DLD1 (cell line): ENCODE measurements around the gene ITGA4.
"Not testable (repeated sequence)": the region's sequence is repeated elsewhere in the genome, so short reads cannot be mapped to it uniquely, and the experiment has no call there.

Source experiments
- in situ Hi-C: cut with HindIII; loops from 2 replicates; pipeline ENCODE4 v1.10.0; 2017; ENCODE audit warnings: low sequenced_read_pairs

Gene ITGA4

DNA sequence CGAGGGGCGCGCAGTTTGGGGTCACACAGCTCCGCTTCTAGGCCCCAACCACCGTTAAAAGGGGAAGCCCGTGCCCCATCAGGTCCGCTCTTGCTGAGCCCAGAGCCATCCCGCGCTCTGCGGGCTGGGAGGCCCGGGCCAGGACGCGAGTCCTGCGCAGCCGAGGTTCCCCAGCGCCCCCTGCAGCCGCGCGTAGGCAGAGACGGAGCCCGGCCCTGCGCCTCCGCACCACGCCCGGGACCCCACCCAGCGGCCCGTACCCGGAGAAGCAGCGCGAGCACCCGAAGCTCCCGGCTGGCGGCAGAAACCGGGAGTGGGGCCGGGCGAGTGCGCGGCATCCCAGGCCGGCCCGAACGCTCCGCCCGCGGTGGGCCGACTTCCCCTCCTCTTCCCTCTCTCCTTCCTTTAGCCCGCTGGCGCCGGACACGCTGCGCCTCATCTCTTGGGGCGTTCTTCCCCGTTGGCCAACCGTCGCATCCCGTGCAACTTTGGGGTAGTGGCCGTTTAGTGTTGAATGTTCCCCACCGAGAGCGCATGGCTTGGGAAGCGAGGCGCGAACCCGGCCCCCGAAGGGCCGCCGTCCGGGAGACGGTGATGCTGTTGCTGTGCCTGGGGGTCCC is at the start of gene ITGA4:
ITGA4 (plus strand) TSS at position 266 of the 620 bp plus-strand sequence; CDS start at position 535, 269 bp downstream.
- in situ Hi-C loops = loop anchor here (25.0 kb wide), 1 partner anchor 345 kb away; no protein-coding TSS in a partner anchor

DNA sequence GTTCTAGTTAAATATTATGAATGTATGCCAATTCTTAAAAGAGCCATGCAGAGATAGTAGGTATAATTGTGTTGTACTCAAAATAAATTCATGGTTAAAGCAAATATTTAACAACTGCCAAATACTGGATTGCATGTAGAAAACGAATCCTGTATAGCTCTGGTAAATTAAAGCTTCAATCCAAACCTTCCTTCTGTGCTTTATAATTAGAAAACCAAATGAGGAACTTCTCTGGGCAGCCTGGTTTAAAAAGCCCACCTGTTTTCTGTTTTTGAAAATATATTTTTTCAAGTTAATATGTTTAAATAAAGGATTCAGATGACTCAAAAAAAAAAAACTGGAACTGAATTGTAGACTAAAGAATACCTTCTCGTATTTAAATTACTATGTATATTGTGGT is 48.3 kb upstream of the ITGA4 start:
- in situ Hi-C loops = no loop called here

DNA sequence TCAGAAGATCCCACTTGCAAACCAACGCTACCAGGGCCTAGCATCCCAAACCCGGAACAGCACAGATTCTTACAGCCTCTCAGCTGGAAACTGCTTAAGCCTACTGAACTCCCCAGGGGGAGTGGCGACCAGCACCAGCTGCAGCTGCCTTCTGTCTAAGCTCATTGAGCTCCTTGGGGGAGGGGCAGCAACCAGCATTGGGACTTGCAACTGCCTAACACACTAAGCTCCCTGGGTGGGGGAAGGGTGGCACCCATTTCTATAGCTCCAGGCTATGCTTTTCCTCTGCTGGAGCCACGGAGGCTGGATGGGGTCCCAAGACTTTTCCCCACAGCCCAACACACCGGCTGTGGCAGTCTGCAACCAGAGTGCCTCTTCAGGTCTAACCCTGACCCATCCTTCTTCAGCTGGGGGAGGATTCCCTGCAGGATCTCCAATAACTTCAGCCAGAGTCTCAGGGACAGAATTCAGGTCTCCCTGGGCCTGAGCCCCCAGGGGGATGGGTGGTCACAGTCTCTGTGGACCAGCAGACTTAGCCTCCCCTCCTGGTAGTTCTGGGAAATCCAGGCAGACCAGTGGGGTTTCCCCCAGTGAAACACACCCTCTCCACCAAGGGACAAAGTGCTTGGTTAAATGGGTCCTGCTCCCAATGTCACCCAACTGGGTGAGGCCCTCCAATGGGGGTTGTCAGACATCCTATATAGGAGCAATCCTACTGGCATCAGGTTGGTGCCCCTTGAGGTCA is 45.9 kb upstream of the ITGA4 start:
- in situ Hi-C loops = no loop called here

DNA sequence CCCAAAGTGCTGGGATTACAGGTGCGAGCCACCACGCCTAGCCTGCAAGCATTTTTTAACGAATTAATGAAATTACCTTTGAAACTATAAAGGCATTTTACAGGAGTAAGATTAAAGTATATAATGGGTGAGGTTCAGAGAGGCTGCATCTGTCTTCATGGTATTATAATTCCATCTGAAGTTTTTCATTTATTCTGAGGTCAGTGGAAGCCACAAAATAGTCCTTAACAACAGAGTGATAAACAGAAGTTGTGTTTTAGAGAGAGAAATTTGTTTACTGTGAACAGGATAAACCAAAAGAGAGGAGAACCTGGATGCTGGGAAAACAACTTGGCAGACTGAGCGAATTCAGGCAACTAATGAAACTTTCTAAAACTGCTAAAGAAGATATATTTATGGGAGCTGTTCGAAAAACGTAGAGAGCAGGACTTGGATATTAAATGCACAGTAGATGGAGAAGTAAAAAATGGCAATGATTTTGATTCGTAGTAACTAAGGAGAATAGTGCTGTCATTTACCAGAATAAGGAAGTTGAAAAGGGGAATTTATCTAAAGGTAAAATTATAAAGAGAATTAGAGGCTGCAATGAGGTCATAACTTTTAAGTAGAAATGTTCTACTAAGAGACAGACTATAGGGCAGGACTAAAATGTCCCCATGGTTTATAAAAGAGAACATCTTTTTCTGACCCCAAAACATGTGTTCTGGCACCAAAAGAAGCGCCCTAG is 37.9 kb upstream of the ITGA4 start:
- in situ Hi-C loops = no loop called here

DNA sequence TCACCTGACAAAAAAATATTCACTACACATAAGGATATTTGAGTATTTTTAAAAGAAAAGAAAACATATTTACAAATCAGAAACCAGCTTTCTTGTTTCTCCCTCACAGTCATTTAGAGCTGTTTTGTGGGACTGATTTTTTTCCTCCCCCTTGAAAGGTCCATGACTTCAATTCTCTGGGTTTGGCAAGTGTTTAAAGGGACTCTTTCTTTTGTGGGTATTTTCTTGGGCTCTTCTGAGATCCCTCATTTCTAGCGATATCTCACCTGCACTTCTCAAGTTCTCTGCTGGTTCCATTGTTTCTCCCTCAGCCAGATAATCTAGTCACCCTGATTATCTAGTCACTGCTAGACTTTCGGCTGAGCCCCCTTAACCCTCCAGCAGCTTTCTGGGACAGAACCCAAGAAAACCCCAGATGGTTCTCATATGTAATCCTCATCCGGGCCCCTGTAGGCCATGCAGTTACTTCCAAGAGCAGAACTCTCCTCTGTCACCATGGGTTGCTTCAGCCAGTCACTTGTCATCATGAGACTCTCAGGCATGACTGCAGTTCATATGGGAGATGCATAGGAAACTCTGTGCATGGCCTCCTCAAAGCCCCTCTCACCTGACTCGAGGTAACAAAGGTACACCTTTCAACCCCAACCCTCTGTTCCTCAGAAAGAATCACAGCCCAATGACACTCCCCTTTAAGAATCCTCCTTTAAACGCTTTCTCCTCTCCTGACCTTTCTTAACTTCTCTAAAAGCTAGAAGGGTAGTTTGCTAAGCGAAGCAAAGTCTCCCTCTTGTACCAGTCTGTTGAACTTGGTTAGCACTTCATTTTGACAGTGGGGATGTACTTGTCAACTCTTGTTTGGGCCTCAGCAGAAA is 36.7 kb upstream of the ITGA4 start:
- in situ Hi-C loops = no loop called here

DNA sequence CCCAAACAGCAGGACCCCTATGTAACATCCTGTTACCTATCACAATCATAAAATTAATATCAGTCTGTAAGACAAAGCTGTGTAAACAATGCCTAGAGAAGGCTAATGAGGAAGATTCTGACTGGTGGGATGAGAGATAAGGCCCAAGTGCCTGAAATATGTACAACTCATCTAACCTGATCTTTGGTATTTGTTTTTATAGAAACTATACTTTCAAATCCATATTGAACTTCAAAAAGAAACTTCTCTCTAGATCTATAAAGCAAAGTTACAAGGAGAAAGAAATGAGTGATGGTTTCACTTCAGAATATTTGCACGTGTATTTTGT is 36.1 kb upstream of the ITGA4 start:
- in situ Hi-C loops = no loop called here

DNA sequence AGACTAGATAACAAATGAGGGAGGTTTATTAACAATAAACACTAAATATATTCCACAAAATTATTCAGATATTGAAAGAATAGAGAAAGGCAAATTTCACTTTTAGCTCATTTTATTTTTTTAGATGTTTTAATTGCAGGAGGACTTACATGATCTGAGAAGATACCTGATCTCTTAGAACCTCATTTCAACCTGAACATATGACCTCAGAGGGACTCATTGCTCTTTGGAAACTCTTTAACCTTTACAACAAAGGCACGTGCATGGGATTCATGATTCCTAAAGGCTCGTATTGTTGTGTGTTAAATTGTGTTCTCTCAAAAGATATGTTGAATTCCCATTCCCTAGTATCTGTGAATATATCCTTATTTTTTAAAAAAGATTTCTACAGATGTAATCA is 35.7 kb upstream of the ITGA4 start:
- in situ Hi-C loops = no loop called here

DNA sequence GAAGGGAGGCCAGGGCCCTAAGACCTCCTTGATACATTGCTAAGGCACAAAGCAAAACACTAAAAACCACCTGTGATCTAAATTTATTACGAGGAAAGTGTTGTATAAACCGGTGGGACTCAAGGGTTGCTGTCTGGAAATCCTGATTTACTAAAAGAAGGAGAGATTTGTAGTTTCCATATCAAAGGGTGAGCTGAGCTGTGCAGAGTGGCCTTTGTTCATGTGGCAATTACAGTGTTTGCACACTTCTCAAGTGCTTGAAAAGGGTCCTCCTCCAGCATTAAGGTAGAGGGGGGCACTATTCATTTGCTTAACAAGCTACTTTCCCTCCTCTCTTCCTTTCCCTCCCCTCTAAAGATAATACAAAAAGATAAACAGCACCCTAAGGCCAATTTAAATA is 30.5 kb upstream of the ITGA4 start:
- in situ Hi-C loops = no loop called here

DNA sequence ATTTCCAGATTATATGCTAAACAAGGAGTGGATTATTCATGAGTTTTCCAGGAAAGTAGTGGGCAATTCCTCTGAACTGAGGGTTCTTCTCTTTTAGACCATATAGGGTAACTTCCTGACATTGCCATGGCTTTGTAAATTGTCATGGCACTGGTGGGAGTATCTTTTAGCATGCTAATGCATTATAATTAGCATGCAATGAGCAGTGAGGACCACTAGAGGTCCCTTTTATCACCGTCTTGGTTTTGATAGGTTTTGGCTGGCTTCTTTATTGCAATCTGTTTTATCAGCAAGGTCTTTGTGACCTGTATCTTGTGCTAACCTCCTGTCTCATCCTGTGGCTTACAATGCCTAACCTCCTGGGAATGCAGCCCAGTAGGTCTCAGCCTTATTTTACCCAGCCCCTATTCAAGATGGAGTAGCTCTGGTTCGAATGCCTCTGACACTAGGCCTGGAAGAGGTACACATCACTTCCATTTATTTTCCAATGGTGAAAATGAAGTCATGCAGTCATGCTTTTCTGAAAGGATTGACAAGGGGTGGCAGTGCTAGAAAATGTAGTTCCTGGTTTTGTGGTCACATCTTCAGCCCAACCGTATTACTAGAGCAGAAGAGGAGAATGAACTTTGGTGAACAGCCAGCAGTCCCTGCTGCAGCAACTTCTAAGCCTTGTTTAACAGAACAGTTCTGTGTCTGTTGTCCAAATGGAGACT is 26.6 kb upstream of the ITGA4 start:
- in situ Hi-C loops = no loop called here

DNA sequence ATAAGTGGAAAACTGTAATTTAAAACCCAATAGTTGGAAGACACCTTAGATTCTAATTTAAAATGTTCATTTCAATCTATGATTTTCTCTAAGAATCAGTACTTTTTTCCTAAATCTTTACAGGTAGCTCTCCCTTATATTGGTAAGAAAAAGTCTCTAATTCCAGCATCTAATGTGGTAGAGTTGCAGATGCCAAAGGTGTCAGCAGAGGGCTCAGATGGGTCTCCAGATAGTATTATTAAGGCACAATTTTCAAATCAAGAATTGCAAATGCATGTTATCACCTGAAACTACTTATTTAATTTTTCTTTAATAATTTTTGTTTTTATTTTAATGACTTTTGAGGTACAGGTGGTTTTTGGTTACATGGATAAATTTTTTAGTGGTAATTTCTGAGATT is 25.5 kb upstream of the ITGA4 start:
- in situ Hi-C loops = no loop called here

DNA sequence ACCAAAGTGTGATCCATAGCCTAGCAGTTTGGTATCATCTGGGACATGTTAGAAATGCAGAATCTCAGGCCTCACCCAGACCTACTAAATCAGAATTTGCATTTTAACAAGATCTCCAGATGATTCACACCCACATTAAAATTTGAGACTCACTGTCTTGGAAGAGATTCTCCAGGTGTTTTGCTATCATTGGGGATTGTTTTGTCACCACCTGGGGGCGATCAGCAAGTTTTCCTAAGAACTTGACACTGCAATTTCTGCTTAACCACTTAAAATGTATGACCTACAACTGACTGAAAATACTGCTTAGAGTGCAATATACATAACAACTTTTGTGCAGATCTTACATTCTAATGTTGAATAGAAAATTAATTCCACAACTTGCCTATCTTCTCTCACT is 18.9 kb upstream of the ITGA4 start:
- in situ Hi-C loops = no loop called here

DNA sequence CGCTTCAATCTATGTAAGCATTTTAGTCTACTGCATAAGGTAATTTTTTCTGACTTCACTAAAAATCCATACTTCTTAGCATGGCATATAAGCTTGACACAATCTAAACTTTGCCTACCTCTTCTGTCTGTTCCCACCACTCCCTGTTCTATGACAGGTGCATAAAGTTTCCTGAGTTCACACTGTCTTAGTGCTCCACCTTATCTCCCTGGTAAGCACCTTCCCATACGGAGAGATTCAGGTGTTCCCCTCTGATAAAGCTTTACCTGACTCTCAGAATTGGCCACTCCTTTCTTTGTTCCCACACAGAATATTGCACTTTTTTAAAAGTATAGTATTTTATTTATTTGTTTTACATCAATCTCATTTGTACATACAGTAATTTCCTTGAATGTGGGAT is 16.8 kb upstream of the ITGA4 start:
- in situ Hi-C loops = no loop called here

DNA sequence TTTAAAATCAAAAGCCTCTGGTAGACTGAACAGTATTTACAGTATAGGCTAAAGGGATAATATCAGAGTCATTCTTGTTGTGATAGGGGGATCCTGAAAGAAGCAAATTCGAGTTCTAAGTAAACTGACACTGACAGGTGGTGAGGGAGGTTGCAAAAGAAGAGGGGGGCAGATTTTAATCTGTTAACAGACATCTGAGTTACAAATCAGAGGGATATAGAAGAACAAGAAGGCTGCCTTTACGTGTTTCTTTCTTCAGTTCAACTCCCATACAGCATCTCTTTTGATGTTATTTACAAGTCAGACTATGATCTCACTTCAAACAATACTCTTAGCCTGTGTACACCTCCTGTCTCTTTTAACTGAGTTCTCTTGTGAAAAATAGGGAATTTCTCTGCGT is 16.3 kb upstream of the ITGA4 start:
- in situ Hi-C loops = no loop called here

DNA sequence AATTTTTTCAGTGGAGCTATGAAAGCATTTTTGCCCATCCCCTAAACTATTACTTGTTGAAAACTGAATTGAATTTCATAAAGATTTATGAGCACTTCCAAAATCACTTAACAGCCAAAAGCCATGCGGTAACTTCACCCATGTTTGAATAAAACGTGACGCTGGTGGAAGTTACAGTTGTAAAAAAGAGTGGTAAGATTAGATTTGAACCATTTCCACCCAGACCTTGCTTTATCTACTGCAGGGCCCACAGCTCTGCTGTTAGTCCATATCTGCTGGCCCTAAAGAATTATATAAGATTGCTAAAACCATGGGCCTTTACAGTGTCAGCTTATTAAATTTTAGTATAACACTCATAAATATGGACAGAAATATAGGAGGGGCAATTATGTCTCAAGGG is 15.5 kb upstream of the ITGA4 start:
- in situ Hi-C loops = no loop called here

DNA sequence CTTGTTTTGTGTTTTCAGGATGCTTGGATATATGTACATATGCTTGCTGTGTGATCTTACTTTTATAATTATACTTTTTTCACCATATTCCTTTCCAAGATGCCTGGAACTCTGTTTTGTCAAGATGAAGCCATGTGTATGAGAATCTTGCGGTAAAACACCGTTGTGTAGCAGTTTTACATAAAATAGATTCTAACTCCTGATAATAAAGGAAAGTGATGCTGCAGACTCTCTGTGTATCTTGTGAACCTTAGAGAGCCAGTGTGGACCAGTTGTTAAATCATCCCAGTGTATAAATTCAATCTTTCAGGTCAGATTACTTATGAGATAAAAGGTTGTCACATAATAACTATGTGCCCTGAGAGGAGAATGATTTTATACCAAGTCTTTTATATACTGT is 12.5 kb upstream of the ITGA4 start:
- in situ Hi-C loops = no loop called here

DNA sequence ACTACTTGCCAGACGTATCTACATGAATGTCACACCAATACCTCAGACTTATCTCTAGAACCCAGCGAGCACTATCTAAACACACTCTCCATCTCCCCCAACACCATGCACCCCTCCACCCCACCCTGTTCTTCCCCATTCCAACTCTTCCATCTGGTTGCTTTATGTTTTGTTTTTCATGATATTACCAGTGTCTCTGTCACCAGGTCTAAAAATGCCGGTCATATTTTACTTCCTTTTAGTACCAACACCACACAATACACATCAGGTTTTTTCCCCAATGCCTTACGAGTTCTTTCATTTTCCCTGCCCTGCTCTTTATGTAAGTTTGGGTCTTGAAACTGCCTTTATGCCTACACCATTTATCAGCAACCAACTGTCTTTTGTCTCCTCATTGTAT is 10.2 kb upstream of the ITGA4 start:
- in situ Hi-C loops = no loop called here

DNA sequence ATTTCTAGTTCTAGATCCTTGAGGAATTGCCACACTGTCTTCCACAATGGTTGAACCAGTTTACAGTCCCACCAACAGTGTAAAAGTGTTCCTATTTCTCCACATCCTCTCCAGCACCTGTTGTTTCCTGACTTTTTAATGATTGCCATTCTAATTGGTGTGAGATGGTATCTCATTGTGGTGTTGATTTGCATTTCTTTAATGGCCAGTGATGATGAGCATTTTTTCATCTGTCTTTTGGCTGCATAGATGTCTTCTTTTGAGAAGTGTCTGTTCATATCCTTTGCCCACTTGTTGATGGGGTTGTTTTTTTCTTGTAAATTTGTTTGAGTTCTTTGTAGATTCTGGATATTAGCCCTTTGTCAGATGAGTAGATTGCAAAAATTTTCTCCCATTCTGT is 7.9 kb upstream of the ITGA4 start:
- in situ Hi-C loops = not testable (repeated sequence)

DNA sequence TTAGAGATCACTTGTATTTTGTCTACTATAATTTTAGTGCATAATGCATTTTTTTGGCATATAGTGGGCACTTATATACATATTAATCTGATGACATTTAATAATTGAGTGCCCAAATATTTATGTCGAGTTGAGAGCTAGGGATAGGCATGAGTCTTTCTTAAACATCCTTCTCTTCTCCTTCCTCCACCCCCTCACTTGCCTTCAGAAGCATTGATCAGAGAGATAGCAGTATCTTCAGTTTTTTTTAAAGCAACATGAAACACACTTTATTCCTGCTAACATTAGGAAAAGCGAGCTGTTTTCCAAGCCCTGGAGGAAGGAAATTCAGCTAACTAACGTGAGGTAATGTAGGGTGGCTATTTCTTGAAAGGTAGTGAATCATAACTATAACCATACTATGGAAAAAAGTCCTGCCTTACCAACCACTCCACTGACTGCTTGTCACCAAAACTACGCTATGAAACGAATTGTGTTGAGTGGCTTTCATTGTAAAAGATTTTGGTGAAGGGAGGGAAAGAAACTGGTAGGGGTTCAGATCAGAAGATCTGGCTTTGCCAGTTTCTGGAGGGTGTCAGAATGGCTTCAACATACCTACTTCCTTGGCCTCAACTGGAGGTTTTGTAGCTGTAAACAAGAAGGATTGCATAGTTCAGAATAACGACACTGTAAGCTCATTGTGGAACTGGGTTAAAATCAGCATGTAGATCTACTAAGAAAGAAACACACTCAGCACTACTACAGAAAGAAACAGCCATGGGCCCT is 2.3 kb upstream of the ITGA4 start:
- in situ Hi-C loops = loop anchor here (25.0 kb wide), 1 partner anchor 343 kb away; no protein-coding TSS in a partner anchor

DNA sequence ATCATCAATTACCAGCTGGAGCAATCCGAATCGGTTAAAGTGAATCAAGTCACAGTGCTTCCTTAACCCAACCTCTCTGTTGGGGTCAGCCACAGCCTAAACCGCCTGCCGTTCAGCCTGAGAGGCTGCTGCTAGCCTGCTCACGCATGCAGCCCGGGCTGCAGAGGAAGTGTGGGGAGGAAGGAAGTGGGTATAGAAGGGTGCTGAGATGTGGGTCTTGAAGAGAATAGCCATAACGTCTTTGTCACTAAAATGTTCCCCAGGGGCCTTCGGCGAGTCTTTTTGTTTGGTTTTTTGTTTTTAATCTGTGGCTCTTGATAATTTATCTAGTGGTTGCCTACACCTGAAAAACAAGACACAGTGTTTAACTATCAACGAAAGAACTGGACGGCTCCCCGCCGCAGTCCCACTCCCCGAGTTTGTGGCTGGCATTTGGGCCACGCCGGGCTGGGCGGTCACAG is 496 bp upstream of the ITGA4 start:
- in situ Hi-C loops = loop anchor here (25.0 kb wide), 1 partner anchor 344 kb away; no protein-coding TSS in a partner anchor
